Upper lobe of left lung (tissue), 4 donors: Measurements from ENCODE around the gene ARHGAP10.

Source experiments
- EP300 ChIP-seq, 4 donors: sonication (generic); formaldehyde crosslinking; IDR thresholded peaks; one replicate each; pipeline ENCODE4 v1.5.1; 2017; ENCODE audit warnings: antibody characterized with exemption in 4 of 4, control low read depth in 2 of 4
- TF ChIP-seq, protein P1 (sequence below), 6 experiments: fragments of 450-650 bp in 4 of 6; fragments of 200-600 bp in 2 of 6; sonication (generic) in 2 of 6; IDR thresholded peaks; one replicate each; pipeline ENCODE4 v1.5.1; 2016 to 2019; ENCODE audit warnings: antibody characterized with exemption in 6 of 6

DNA sequence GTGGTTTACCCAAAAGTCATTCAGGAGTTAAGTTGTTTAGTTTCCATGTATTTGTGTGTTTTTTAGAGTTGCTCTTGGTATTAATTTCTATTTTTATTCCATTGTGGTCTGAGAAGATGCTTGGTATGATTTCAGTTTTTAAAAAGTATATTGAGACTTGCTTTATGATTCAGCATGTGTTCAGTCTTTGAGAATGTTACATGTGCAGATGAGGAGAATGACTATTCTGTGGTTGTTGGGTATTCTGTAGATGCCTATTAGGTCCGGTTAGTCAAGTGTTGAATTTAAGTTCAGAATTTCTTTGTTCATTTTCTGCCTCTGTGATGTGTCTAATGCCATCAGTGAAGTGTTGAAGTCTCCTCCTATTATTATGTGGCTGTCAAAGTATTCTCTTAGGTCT lies 249.4 kb downstream of the ARHGAP10 start:
- TF ChIP-seq, protein P1, sequence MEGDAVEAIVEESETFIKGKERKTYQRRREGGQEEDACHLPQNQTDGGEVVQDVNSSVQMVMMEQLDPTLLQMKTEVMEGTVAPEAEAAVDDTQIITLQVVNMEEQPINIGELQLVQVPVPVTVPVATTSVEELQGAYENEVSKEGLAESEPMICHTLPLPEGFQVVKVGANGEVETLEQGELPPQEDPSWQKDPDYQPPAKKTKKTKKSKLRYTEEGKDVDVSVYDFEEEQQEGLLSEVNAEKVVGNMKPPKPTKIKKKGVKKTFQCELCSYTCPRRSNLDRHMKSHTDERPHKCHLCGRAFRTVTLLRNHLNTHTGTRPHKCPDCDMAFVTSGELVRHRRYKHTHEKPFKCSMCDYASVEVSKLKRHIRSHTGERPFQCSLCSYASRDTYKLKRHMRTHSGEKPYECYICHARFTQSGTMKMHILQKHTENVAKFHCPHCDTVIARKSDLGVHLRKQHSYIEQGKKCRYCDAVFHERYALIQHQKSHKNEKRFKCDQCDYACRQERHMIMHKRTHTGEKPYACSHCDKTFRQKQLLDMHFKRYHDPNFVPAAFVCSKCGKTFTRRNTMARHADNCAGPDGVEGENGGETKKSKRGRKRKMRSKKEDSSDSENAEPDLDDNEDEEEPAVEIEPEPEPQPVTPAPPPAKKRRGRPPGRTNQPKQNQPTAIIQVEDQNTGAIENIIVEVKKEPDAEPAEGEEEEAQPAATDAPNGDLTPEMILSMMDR (IDR thresholded peaks at IDR 0.05) = no peak
- no peak for TF ChIP-seq EP300 (IDR thresholded peaks at IDR 0.05)
